GM12874 (cell line): ENCODE measurements around the gene GNLY.

ENCODE experiments used
- TF ChIP-seq, protein P1 (sequence below): IDR thresholded peaks from 2 replicates; pipeline ENCODE4 v1.5.1; 2011; ENCODE audit warnings: low read depth, mild to moderate bottlenecking, control low read depth, low read length, moderate library complexity; ENCODE audit not compliant: insufficient read depth

GNLY gene

DNA sequence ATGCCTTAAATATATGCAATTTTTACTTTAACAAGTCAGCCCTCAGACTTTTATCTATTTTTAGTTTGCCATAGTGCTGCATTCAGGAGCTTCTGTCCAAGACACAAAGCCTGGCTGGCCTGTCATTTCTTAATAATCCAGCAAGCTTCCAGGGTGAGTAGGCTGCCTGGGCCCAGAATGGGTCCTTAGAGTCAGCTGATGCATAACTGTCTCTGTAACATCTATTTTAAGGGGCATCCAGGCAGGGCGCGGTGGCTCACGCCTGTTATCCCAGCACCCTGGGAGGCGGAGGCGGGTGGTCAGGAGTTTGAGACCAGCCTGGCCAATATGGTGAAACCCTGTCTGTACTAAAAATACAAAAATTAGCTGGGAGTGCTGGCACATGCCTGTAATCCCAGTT lies 11.8 kb upstream of the GNLY start:
- TF ChIP-seq, protein P1, sequence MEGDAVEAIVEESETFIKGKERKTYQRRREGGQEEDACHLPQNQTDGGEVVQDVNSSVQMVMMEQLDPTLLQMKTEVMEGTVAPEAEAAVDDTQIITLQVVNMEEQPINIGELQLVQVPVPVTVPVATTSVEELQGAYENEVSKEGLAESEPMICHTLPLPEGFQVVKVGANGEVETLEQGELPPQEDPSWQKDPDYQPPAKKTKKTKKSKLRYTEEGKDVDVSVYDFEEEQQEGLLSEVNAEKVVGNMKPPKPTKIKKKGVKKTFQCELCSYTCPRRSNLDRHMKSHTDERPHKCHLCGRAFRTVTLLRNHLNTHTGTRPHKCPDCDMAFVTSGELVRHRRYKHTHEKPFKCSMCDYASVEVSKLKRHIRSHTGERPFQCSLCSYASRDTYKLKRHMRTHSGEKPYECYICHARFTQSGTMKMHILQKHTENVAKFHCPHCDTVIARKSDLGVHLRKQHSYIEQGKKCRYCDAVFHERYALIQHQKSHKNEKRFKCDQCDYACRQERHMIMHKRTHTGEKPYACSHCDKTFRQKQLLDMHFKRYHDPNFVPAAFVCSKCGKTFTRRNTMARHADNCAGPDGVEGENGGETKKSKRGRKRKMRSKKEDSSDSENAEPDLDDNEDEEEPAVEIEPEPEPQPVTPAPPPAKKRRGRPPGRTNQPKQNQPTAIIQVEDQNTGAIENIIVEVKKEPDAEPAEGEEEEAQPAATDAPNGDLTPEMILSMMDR, result no peak

DNA sequence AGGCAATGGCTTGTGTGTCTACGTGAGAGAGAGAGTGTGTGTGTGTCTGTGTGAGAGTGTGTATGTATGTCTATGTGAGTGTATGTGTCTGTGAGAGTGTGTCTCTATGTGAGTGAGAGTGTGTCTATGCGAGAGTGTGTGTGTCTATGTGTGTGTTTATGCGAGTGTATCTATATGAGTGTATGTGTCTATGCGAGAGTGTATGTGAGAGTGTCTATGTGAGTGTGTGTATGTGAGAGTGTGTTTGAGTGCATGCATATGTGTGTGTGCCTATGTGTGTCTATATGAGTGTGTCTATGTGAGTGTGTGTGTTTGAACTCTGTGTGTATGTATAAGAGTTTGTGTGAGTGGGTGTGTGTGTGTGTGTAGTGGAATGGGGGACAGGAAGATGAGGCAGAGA lies 9.8 kb upstream of the GNLY start:
- TF ChIP-seq, protein P1, result no peak

DNA sequence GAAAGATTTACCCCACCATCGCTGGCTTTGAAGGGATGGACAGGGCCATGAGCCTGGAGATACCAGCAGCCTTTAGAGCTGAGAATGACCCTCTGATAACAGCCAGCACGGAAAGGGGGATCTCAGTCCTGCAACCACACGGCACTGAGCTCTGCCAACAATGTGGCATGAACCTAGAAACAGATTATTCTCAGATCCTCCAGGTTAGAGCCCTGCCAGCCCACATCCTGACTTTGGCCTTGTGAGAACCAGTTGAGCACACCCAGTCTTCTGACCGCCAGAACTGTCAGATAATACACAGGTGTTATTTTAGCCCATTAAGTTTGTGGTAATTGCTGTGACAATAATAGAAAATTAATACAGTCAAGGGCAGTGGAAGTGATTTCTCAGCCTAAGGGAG lies 9.4 kb upstream of the GNLY start:
- TF ChIP-seq, protein P1, result no peak

DNA sequence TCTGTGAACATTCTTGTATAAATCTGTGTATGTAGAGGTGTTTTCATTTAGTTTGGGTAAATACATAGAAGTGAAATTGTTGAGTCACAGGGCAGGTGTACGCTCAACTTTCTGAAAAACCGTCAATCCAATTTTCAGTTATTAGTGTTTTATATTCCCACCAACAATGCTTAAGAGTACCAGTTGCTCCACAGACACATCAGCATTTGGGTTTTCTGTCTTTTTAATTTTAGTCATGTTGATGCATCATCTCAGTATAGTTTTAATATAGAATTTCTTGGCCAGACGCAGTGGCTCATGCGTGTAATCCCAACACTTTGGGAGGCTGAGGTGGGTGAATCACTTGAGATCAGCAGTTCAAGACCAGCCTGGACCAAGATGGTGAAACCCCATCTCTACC lies 3.2 kb upstream of the GNLY start:
- TF ChIP-seq, protein P1, result no peak

DNA sequence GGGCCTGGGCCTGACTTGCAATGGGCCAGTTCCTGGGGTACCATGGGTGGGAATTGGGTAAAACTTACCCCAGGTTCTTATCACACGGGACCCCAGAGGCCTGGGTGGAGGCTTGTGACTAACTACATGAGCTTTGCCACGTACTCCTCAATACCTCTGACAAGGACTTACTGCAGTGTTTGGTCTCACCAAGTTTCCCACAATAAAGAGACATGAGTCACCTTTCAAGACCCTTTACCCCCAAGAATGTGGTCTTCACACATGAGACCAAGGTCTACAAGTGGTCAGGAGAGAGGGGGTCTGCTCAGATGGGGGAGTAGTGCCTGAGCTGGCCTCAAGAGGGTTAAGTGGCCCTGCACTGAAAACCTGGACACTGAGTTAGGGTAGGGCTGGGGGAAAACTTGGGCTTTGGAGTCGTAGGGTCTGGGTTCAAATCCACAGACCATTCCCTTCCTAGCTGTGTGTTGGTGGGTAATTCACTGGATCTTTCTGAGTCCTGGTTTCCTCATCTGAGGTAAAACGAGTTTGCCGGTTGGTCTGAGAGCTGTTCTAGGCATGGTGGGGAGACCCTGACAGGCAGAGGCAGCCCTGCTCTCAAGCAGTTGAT lies 2.0 kb upstream of the GNLY start:
- TF ChIP-seq, protein P1, result no peak

DNA sequence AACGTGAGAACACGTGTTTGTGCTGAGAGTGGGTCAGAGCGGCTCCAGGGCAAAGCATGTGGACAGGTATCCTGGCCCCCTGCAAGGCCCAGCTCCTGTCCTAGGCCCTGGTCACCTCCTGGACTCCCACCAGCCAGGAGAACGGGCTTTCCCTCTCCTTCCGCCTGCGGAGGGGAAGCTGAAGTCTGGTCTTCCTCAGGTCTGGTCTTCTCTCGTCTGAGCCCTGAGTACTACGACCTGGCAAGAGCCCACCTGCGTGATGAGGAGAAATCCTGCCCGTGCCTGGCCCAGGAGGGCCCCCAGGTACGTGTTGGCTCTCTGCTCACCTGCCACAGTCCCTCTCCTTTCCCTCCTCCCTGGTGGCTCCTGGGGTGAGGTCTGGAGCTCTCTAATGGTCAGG lies 963 bp downstream of the GNLY start:
- TF ChIP-seq, protein P1, result no peak

DNA sequence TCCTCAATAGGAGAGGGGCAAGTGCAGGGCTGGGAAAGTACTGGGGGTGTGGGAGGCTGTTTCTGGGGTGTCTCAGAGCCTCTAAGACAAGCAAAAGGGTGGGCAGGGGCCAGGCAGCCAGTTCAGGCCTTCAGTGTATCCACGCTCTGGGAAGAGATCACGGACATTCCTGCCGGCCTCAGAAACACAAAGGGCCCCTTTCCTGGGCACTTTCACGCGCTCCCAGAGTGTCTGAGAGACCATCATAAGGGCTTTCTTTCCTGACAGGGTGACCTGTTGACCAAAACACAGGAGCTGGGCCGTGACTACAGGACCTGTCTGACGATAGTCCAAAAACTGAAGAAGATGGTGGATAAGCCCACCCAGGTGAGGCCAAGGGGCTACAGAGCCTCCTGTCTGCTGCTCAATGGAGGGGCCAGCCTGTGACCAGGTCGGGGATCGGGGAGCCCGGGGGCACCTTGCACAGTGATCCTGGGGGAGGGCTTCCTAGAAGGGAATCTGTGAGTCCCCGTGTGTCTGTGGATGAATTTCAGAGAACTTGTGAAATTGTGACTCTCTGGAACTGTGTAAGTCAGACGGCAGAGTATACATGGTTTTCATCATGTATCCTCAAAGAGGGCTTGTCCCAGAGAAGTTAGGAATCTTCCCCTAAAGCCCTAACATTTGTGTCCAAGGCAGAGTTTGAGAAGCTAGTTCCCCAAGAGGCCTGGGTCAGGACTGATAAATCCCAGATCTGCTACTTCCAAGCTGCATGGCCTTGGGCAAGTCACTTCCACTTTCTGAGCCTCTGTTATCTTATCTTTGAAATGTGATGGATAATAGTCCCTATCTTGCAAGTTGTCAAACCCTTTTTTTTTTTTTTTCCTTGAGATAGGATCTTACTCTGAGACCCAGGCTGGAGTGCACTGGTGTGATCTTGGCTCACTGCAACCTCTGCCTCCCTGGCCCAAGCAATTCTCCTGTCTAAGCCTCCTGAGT lies 1.8 kb downstream of the GNLY start:
- TF ChIP-seq, protein P1, result no peak
